Spleen (tissue), 11 donors: ENCODE measurements around the gene HADH. TPM values are rescaled to one million over a fixed set of nuclear protein-coding genes. Genes with fewer than 3 reads are reported as not detected.

Experiments used
- DNase-seq: peaks from one replicate; pipeline ENCODE4 v3.0.0-alpha.2; 2020
- H3K27ac ChIP-seq, 8 donors: fragments of 200-600 bp; sonication (generic) in 7 of 8; 1 replicate in 4 of 8; 2 replicates in 4 of 8; pipeline versions ENCODE4 v1.5.0 to v1.8.0; 2016 to 2021; ENCODE audit warnings: inconsistent platforms in 4 of 8, mild to moderate bottlenecking in 4 of 8, moderate library complexity in 1 of 8
- H3K27me3 ChIP-seq, 7 donors: fragments of 200-600 bp; sonication (generic) in 6 of 7; replicated peaks in 1 of 7; 1 replicate in 4 of 7; 2 replicates in 3 of 7; pipeline versions ENCODE4 v1.5.0 to v1.8.0; 2016 to 2021; ENCODE audit warnings: inconsistent platforms in 3 of 7, mild to moderate bottlenecking in 1 of 7
- H3K36me3 ChIP-seq, 6 donors: fragments of 200-600 bp; sonication (generic) in 5 of 6; 1 replicate in 4 of 6; 2 replicates in 2 of 6; pipeline versions ENCODE4 v1.5.0 to v1.8.0; 2016 to 2021; ENCODE audit warnings: inconsistent platforms in 2 of 6
- H3K4me1 ChIP-seq, 6 donors: fragments of 200-600 bp; sonication (generic) in 5 of 6; 1 replicate in 3 of 6; 2 replicates in 3 of 6; pipeline versions ENCODE4 v1.5.0 to v1.8.0; 2016 to 2021; ENCODE audit warnings: inconsistent platforms in 3 of 6
- H3K4me3 ChIP-seq, 8 donors: fragments of 200-600 bp; sonication (generic) in 7 of 8; 1 replicate in 4 of 8; 2 replicates in 4 of 8; pipeline versions ENCODE4 v1.5.0 to v1.8.0; 2016 to 2021; ENCODE audit warnings: inconsistent platforms in 4 of 8, mild to moderate bottlenecking in 4 of 8, moderate library complexity in 2 of 8
- H3K9me3 ChIP-seq, 8 donors: fragments of 200-600 bp; sonication (generic) in 7 of 8; 1 replicate in 4 of 8; 2 replicates in 4 of 8; pipeline versions ENCODE4 v1.5.0 to v1.8.0; 2016 to 2021; ENCODE audit warnings: inconsistent platforms in 4 of 8
- POLR2A ChIP-seq, 3 donors: fragments of 450-650 bp; IDR thresholded peaks; one replicate each; pipeline ENCODE4 v1.5.1; 2017; ENCODE audit warnings: antibody characterized with exemption in 3 of 3, mild to moderate bottlenecking in 1 of 3
- POLR2AphosphoS5 ChIP-seq, 3 donors: sonication (generic); formaldehyde crosslinking; IDR thresholded peaks; one replicate each; pipeline ENCODE4 v1.5.1; 2017; ENCODE audit warnings: antibody characterized with exemption in 3 of 3
- WGBS, 5 donors: extraction: QIAGEN DNeasy Blood & Tissue Kit in 3 of 5; methylation state at CpG; one replicate each; pipeline versions ENCODE4 v1.1.5 to v1.1.7; 2013 to 2018; 5-methylcytosine and 5-hydroxymethylcytosine counted together
- intact Hi-C: fragments of 100-400 bp; cut with DNase I; formaldehyde crosslinking; loops from one replicate; pipeline ENCODE4 v1.15.0; 2023; ENCODE audit warnings: low total_unique reads
- polyA plus RNA-seq, 3 donors: library from polyadenylated mRNA; stranded (reverse); fragments of 200-250 nt; gene quantifications; one replicate each; pipeline ENCODE4 v1.2.1, GENCODE V29; 2013
- total RNA-seq, 7 donors: library from RNA; depleted of rRNA in 3 of 7; stranded (reverse); fragments of >200 nt in 3 of 7; fragmentation: NEBNext Ultra II Directional in 4 of 7; extraction: Animal tissue kit (Norgen Biotek cat#: 25700) in 4 of 7; gene quantifications; one replicate each; pipeline versions ENCODE4 v1.1.0 to v1.2.1, GENCODE V29; 2016 to 2021
- TF ChIP-seq, protein P1 (sequence below), 11 experiments: fragments of 200-600 bp in 7 of 11; fragments of 450-650 bp in 4 of 11; sonication (generic) in 4 of 11; IDR thresholded peaks in 8 of 11; conservative IDR thresholded peaks in 3 of 11; 1 replicate in 7 of 11; 2 replicates in 4 of 11; pipeline versions ENCODE4 v1.4.0 to v1.8.0; 2016 to 2021; ENCODE audit warnings: antibody characterized with exemption in 11 of 11, inconsistent platforms in 4 of 11, mild to moderate bottlenecking in 1 of 11
- donor health status: healthy with polysubstance abuse.
- donor health status: DM: no; HTN: no; CAD: no; lungs with moderate emphysema.
- donor health status: DM: no; HTN: no; CAD: no.
- donor health status: Bipolar disorder and iron deficiency.
- donor health status: healthy.
- donor health status: DM: no; HTN: no; CAD: no.
- donor health status: DM: yes; HTN: yes; CAD: no.

The HADH gene
- total and polyA plus RNA-seq, 10 donors = 24.4 to 39.9 (median 29.1) TPM

DNA sequence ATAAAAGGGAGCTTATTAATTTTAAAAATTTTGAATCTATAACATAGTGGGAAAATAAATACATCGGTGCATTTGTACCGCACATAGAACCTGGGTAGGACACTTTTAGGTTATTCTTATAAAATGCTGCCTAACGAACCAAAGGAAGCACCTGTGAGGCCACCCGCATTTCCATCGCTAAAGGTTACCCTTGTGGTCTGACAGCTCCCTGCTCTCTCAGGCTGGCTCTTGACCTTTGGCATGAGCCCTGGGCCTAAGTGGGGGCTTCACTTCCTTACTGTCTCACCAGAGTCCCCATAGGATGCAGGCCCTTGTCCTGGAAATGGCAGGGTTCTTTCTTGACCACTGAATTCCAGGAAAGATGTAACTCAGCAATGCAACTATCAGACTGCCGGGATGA is 46.0 kb downstream of the HADH start:
- intact Hi-C loops = no loop called here
- TF ChIP-seq POLR2AphosphoS5 (IDR thresholded peaks at IDR 0.05) (no peak), POLR2A (IDR thresholded peaks at IDR 0.05) (no peak)
- TF ChIP-seq, protein P1, sequence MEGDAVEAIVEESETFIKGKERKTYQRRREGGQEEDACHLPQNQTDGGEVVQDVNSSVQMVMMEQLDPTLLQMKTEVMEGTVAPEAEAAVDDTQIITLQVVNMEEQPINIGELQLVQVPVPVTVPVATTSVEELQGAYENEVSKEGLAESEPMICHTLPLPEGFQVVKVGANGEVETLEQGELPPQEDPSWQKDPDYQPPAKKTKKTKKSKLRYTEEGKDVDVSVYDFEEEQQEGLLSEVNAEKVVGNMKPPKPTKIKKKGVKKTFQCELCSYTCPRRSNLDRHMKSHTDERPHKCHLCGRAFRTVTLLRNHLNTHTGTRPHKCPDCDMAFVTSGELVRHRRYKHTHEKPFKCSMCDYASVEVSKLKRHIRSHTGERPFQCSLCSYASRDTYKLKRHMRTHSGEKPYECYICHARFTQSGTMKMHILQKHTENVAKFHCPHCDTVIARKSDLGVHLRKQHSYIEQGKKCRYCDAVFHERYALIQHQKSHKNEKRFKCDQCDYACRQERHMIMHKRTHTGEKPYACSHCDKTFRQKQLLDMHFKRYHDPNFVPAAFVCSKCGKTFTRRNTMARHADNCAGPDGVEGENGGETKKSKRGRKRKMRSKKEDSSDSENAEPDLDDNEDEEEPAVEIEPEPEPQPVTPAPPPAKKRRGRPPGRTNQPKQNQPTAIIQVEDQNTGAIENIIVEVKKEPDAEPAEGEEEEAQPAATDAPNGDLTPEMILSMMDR (IDR thresholded peaks at IDR 0.05 in 8 of 11, conservative IDR thresholded peaks at IDR 0.05 in 3 of 11) = no peak
- Histone ChIP-seq H3K9me3 (no peaks in the 10 kb centered on the region), H3K27me3 (no peaks in the 10 kb centered on the region), H3K27ac (peak overlapping the region in 2 of 8 donors; percentile 15 to 16), H3K36me3 (peaks cover 0 to 55% (median 13%) of the 10 kb centered on the region in 6 donors), H3K4me1 (peaks cover 0 to 11% (median 0%) of the 10 kb centered on the region in 6 donors), H3K4me3 (no peak overlapping the region)
- no peak for DNase-seq
- WGBS, 5 donors = 27 to 51% (median 42%) methylated on average over 6 of the region's 6 CpGs

DNA sequence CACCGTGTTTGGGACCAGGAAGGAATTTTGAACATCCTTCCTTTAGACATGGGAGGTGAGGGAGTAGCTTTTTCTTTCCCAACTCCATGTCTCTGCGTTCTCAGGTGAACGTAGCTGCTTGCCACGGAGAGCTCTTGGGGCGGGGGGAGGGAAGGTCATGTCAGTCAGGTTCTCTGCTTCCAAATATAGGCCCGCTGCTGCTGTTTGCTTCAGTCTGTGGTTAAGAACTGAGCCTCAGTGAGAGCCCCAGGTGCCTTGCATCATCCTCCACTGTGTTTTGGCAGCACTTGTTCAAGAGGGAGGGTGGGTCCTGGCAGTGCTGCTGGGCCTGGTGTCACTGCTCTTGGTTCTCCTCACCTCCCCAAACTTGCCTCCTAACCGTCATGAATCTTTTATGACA is 46.5 kb downstream of the HADH start:
- Histone ChIP-seq H3K9me3 (no peaks in the 10 kb centered on the region), H3K36me3 (peaks cover 0 to 51% (median 12%) of the 10 kb centered on the region in 6 donors), H3K4me1 (peaks cover 0 to 11% (median 0%) of the 10 kb centered on the region in 6 donors), H3K4me3 (no peak overlapping the region), H3K27ac (peak overlapping the region in 2 of 8 donors; percentile 15 to 16), H3K27me3 (no peaks in the 10 kb centered on the region)
- 31 to 62% (median 56%) methylated on average over 7 of the region's 7 CpGs for WGBS, 5 donors
- intact Hi-C loops = no loop called here
- DNase-seq = no peak
- TF ChIP-seq POLR2A (IDR thresholded peaks at IDR 0.05) = no peak
- no peak for TF ChIP-seq POLR2AphosphoS5 (IDR thresholded peaks at IDR 0.05)
- TF ChIP-seq, protein P1 (IDR thresholded peaks at IDR 0.05 in 8 of 11, conservative IDR thresholded peaks at IDR 0.05 in 3 of 11) = no peak

DNA sequence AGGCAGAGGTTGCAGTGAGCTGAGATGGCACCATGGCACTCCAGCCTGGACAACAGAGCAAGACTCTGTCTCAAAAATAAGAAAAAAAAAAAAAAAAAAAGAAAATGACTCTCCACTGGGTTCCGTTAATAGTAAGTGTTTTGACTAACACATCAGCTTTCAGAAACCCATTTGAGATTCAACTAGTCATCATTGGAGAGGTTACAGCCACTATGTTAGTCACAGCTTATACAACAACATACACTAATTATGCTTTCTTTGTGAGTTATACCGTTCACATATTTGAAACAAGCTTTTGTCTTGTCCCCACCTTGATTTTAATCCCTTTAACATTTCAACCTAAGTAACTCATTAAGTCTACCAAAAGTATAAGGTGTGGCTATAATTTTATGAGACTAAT is 48.2 kb downstream of the HADH start:
- Histone ChIP-seq H3K27me3 (no peaks in the 10 kb centered on the region), H3K36me3 (peaks cover 0 to 34% (median 10%) of the 10 kb centered on the region in 6 donors), H3K4me3 (no peak overlapping the region), H3K27ac (no peak overlapping the region), H3K9me3 (no peaks in the 10 kb centered on the region), H3K4me1 (peaks cover 0 to 11% (median 0%) of the 10 kb centered on the region in 6 donors)
- TF ChIP-seq POLR2AphosphoS5 (IDR thresholded peaks at IDR 0.05) = no peak
- TF ChIP-seq POLR2A (IDR thresholded peaks at IDR 0.05) = no peak
- TF ChIP-seq, protein P1 (IDR thresholded peaks at IDR 0.05 in 8 of 11, conservative IDR thresholded peaks at IDR 0.05 in 3 of 11) = no peak
- no peak for DNase-seq
- 77 to 95% (median 94%) methylated on average over 2 of the region's 2 CpGs for WGBS, 5 donors
- intact Hi-C loops = no loop called here

DNA sequence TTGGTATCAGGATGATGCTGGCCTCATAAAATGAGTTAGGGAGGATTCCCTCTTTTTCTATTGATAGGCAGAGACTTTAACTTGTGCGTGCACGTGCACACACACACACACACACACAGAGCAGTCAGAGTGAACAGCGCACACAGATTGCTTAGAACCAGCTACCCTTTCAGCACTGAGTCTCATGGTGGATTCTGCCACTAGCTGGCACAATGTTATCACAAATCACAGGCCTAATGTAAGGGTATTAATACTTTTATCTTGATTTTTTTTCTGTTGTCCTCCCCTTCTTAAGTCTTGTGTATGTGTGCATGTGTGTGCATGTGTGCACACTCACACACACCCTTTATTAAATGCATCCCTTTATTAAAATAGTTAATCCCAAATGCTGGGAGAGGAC is 53.2 kb downstream of the HADH start:
- DNase-seq = no peak
- no peak for TF ChIP-seq POLR2A (IDR thresholded peaks at IDR 0.05)
- no peak for TF ChIP-seq POLR2AphosphoS5 (IDR thresholded peaks at IDR 0.05)
- TF ChIP-seq, protein P1 (IDR thresholded peaks at IDR 0.05 in 8 of 11, conservative IDR thresholded peaks at IDR 0.05 in 3 of 11) = no peak
- no peak overlapping the region for H3K4me3 ChIP-seq
- 89 to 93% (median 90%) methylated on average over 3 of the region's 3 CpGs for WGBS, 5 donors
- no peaks in the 10 kb centered on the region for H3K9me3 ChIP-seq
- no peaks in the 10 kb centered on the region for H3K4me1 ChIP-seq
- intact Hi-C loops = no loop called here
- no peaks in the 10 kb centered on the region for H3K27me3 ChIP-seq
- H3K27ac ChIP-seq = no peak overlapping the region
- no peaks in the 10 kb centered on the region for H3K36me3 ChIP-seq
